Stimulated activated CD4-positive, alpha-beta T cell treated with anti-CD3 and anti-CD28 coated beads, Interleukin-2, amount 100 ng/mL, for 24 hours (primary cell): ENCODE measurements around the gene EMP1.
"Not testable (repeated sequence)": the region's sequence is repeated elsewhere in the genome, so short reads cannot be mapped to it uniquely, and the experiment has no call there.

Experiments
- DNase-seq, 2 donors: peaks; one replicate each; pipeline ENCODE4 v3.0.0-alpha.2; 2020

EMP1 gene

DNA sequence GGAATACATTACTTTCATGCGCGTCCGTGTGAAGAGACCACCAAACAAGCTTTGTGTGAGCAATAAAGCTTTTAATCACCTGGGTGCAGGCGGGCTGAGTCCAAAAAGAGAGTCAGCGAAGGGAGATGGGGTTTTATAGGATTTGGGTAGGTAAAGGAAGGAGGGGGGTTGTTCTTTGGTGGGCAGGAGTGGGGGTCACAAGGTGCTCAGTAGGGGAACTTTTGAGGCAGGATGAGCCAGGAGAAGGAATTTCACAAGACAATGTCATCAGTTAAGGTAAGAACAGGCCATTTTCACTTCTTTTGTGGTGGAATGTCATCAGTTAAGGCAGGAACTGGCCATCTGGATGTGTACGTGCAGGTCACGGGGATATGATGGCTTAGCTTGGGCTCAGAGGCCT lies 63.1 kb downstream of the EMP1 start:
- not testable (repeated sequence) for DNase-seq

- DNase-seq = not testable (repeated sequence)
Measured at GRCh38 chr12:13267826-13268225, 71.3 kb downstream of the EMP1 start.

DNA sequence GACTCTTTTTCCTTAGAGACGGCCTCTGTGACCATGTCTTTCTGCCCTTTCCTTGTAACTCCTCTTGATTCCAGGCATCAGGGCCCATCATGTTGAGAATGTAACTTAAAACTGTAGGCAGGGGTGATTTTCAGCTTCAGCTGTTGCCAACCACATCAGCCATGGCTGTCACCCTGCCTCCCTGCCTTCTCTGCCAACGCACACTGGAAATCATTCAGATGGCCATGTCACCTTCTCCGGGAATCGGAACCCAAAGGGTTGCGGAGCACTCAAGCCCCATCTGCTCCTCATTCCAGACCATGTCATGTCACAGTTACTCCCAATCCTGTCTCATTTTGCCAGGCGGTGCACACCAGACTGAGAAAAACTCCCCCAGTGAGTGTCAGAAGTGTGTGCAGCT lies 72.1 kb downstream of the EMP1 start:
- no peak for DNase-seq
